ENCODE data around the gene MAPK4. TPM values are rescaled to one million over a fixed set of nuclear protein-coding genes. Genes with fewer than 3 reads are reported as not detected.

MAPK4 gene
- total and polyA plus RNA-seq, 9 donors, result 0.80 to 21.7 (median 3.4) TPM

- DNase-seq, result no peak
- intact Hi-C loops (cut with DNase I), result no loop called here
- H3K27ac ChIP-seq, result no peak overlapping the region
- H3K9me3 ChIP-seq, result peaks cover 0 to 7% of the 10 kb centered on the region in 2 donors
- 0 to 63% (median 61%) methylated on average over 1 of the region's 1 CpG for WGBS, 3 donors
- H3K4me3 ChIP-seq, result no peak overlapping the region
- H3K4me1 ChIP-seq (ENCODE audit: insufficient read depth), result no peaks in the 10 kb centered on the region
- H3K36me3 ChIP-seq, result no peaks in the 10 kb centered on the region
- TF ChIP-seq CTCF (IDR thresholded peaks at IDR 0.05) (no peak), POLR2A (IDR thresholded peaks at IDR 0.05) (no peak), EP300 (IDR thresholded peaks at IDR 0.05) (no peak)
- no peaks in the 10 kb centered on the region for H3K27me3 ChIP-seq
These were observed 188.0 kb downstream of the MAPK4 start for GRCh38 chr18:50747849-50748242.

GRCh38 chr18:50748243-50749229 is 188.6 kb downstream of the MAPK4 start:
- intact Hi-C loops (cut with DNase I), result no loop called here
- WGBS, 3 donors, result 40 to 48% (median 45%) methylated on average over 9 of the region's 9 CpGs
- H3K27me3 ChIP-seq, result no peaks in the 10 kb centered on the region
- H3K27ac ChIP-seq, result no peak overlapping the region
- H3K36me3 ChIP-seq, result no peaks in the 10 kb centered on the region
- peaks cover 0 to 7% of the 10 kb centered on the region in 2 donors for H3K9me3 ChIP-seq
- no peaks in the 10 kb centered on the region for H3K4me1 ChIP-seq (ENCODE audit: insufficient read depth)
- no peak overlapping the region for H3K4me3 ChIP-seq
- TF ChIP-seq EP300 (IDR thresholded peaks at IDR 0.05), result no peak
- no peak for TF ChIP-seq CTCF (IDR thresholded peaks at IDR 0.05)
- TF ChIP-seq POLR2A (IDR thresholded peaks at IDR 0.05), result no peak
- no peak for DNase-seq

GRCh38 chr18:50749421-50749820 is 189.5 kb downstream of the MAPK4 start:
- Histone ChIP-seq H3K36me3 (no peaks in the 10 kb centered on the region), H3K9me3 (peaks cover 0 to 7% of the 10 kb centered on the region in 2 donors), H3K27ac (no peak overlapping the region), H3K27me3 (no peaks in the 10 kb centered on the region), H3K4me1 (ENCODE audit: insufficient read depth) (no peaks in the 10 kb centered on the region), H3K4me3 (no peak overlapping the region)
- 73 to 79% (median 74%) methylated on average over 5 of the region's 5 CpGs for WGBS, 3 donors
- TF ChIP-seq CTCF (IDR thresholded peaks at IDR 0.05), result no peak
- no peak for TF ChIP-seq EP300 (IDR thresholded peaks at IDR 0.05)
- no peak for TF ChIP-seq POLR2A (IDR thresholded peaks at IDR 0.05)
- no peak for DNase-seq
- intact Hi-C loops (cut with DNase I), result no loop called here

- H3K4me3 ChIP-seq, result no peak overlapping the region
- no peaks in the 10 kb centered on the region for H3K27me3 ChIP-seq
- WGBS, 3 donors, result 45 to 67% (median 65%) methylated on average over 4 of the region's 4 CpGs
- DNase-seq, result no peak
- H3K36me3 ChIP-seq, result no peaks in the 10 kb centered on the region
- H3K27ac ChIP-seq, result no peak overlapping the region
- H3K9me3 ChIP-seq, result peaks cover 0 to 7% of the 10 kb centered on the region in 2 donors
- intact Hi-C loops (cut with DNase I), result no loop called here
- TF ChIP-seq EP300 (IDR thresholded peaks at IDR 0.05), result no peak
- TF ChIP-seq POLR2A (IDR thresholded peaks at IDR 0.05), result no peak
- no peaks in the 10 kb centered on the region for H3K4me1 ChIP-seq (ENCODE audit: insufficient read depth)
These were observed 190.1 kb downstream of the MAPK4 start for GRCh38 chr18:50749945-50750344.

- no peak overlapping the region for H3K4me3 ChIP-seq
- H3K9me3 ChIP-seq, result peaks cover 0 to 7% of the 10 kb centered on the region in 2 donors
- no peak for TF ChIP-seq POLR2A (IDR thresholded peaks at IDR 0.05)
- no peak for TF ChIP-seq EP300 (IDR thresholded peaks at IDR 0.05)
- TF ChIP-seq CTCF (IDR thresholded peaks at IDR 0.05), result no peak
- intact Hi-C loops (cut with DNase I), result no loop called here
- no peaks in the 10 kb centered on the region for H3K36me3 ChIP-seq
- H3K27ac ChIP-seq, result no peak overlapping the region
- 55 to 80% (median 74%) methylated on average over 2 of the region's 2 CpGs for WGBS, 3 donors
- H3K4me1 ChIP-seq (ENCODE audit: insufficient read depth), result no peaks in the 10 kb centered on the region
- no peak for DNase-seq
- no peaks in the 10 kb centered on the region for H3K27me3 ChIP-seq
These were observed 190.7 kb downstream of the MAPK4 start for GRCh38 chr18:50750546-50750945.
